HepG2 (cell line): ENCODE data around the gene NDUFS4. TPM values are rescaled to one million over a fixed set of nuclear protein-coding genes. Genes with fewer than 3 reads are reported as not detected.

ENCODE experiments used
- ARHGAP35 ChIP-seq: sonication (generic); formaldehyde crosslinking; IDR thresholded peaks from 2 replicates; pipeline ENCODE4 v1.9.0; 2022; ENCODE audit warnings: mild to moderate bottlenecking, inconsistent platforms, moderate library complexity, missing genetic modification reagents, borderline replicate concordance
- ATRX ChIP-seq: sonication (generic); formaldehyde crosslinking; IDR thresholded peaks from 2 replicates; pipeline ENCODE4 v1.4.0; 2020; ENCODE audit warnings: missing genetic modification reagents, borderline replicate concordance
- BHLHE40 ChIP-seq: IDR thresholded peaks from 2 replicates; pipeline ENCODE4 v1.6.1; 2011; ENCODE audit warnings: low read length, improper control_type of control experiment
- CENPT ChIP-seq: sonication (generic); formaldehyde crosslinking; IDR thresholded peaks from 2 replicates; pipeline ENCODE4 v1.8.0; 2022; ENCODE audit warnings: low read depth, mild to moderate bottlenecking, moderate library complexity, missing genetic modification reagents
- IKZF5 ChIP-seq: IDR thresholded peaks from 2 replicates; pipeline ENCODE4 v1.6.1; 2018; ENCODE audit warnings: missing genetic modification reagents, mild to moderate bottlenecking, missing compliant biosample characterization
- IRF1 ChIP-seq: sonication (generic); formaldehyde crosslinking; IDR thresholded peaks from 2 replicates; pipeline ENCODE4 v1.4.0; 2020; ENCODE audit warnings: low read depth, mild to moderate bottlenecking, missing genetic modification reagents
- JUND ChIP-seq: sonication (generic); formaldehyde crosslinking; IDR thresholded peaks from 2 replicates; pipeline ENCODE4 v1.8.0; 2022; ENCODE audit warnings: mild to moderate bottlenecking, missing genetic modification reagents
- KMT2B ChIP-seq: IDR thresholded peaks from 2 replicates; pipeline ENCODE4 v1.6.1; 2016; ENCODE audit warnings: missing genetic modification reagents, missing compliant biosample characterization
- MIER2 ChIP-seq: IDR thresholded peaks from 2 replicates; pipeline ENCODE4 v1.6.1; 2016; ENCODE audit warnings: missing biosample characterization, missing genetic modification reagents
- MYC ChIP-seq: sonication (generic); formaldehyde crosslinking; IDR thresholded peaks from 2 replicates; pipeline ENCODE4 v1.9.0; 2021; ENCODE audit warnings: missing genetic modification reagents, borderline replicate concordance
- NCOA5 ChIP-seq: sonication (generic); formaldehyde crosslinking; IDR thresholded peaks from 2 replicates; pipeline ENCODE4 v1.4.0; 2020; ENCODE audit warnings: missing genetic modification reagents
- NR1H2 ChIP-seq: sonication (generic); formaldehyde crosslinking; IDR thresholded peaks from 2 replicates; pipeline ENCODE4 v1.8.1; 2022; ENCODE audit warnings: low read depth, missing genetic modification reagents, borderline replicate concordance
- REPIN1 ChIP-seq: sonication (generic); formaldehyde crosslinking; IDR thresholded peaks from 2 replicates; pipeline ENCODE4 v1.8.0; 2022; ENCODE audit warnings: missing genetic modification reagents, low read depth, mild to moderate bottlenecking, borderline replicate concordance
- ZFP90 ChIP-seq: sonication (generic); formaldehyde crosslinking; IDR thresholded peaks from 2 replicates; pipeline ENCODE4 v1.8.0; 2022; ENCODE audit warnings: missing genetic modification reagents, mild to moderate bottlenecking, inconsistent platforms, borderline replicate concordance
- ZNF335 ChIP-seq: sonication (generic); formaldehyde crosslinking; IDR thresholded peaks from 2 replicates; pipeline ENCODE4 v1.4.0; 2020; ENCODE audit warnings: missing genetic modification reagents
- ZNF432 ChIP-seq: sonication (generic); formaldehyde crosslinking; IDR thresholded peaks from 2 replicates; pipeline ENCODE4 v1.5.0; 2020; ENCODE audit warnings: missing genetic modification reagents, mild to moderate bottlenecking, borderline replicate concordance
- ZNF720 ChIP-seq: sonication (generic); formaldehyde crosslinking; IDR thresholded peaks from 2 replicates; pipeline ENCODE4 v1.4.0; 2020; ENCODE audit warnings: missing genetic modification reagents
- polyA plus RNA-seq, 8 experiments: library from polyadenylated mRNA; depleted of rRNA in 3 of 8; stranded (reverse) in 7 of 8; unstranded in 1 of 8; fragments of >200 nt; fragmentation: Illumina TruSeq in 4 of 8; extraction: Trizol in 4 of 8; gene quantifications; 2 replicates each; pipeline versions ENCODE4 v1.2.1 to v1.2.3, GENCODE V29; 2011 to 2016; ENCODE audit warnings: low read depth in 4 of 8, missing spikeins in 1 of 8, mixed read lengths in 1 of 8; ENCODE audit not compliant: insufficient read depth in 1 of 8
- total RNA-seq, 5 experiments: library from RNA; depleted of rRNA; stranded (reverse); fragments of >200 nt; fragmentation: Illumina TruSeq; extraction: Trizol; gene quantifications; 2 replicates each; pipeline ENCODE4 v1.2.3, GENCODE V29; 2016; ENCODE audit warnings: low read depth in 1 of 5
- TF ChIP-seq, protein P1 (sequence below): sonication (generic); formaldehyde crosslinking; IDR thresholded peaks from 2 replicates; pipeline ENCODE4 v1.4.0; 2020; ENCODE audit warnings: missing genetic modification reagents, mild to moderate bottlenecking, borderline replicate concordance
- TF ChIP-seq, protein P2 (sequence below): IDR thresholded peaks from 2 replicates; pipeline ENCODE4 v1.6.1; 2016; ENCODE audit warnings: missing genetic modification reagents, missing compliant biosample characterization
- TF ChIP-seq, protein P3 (sequence below): sonication (generic); formaldehyde crosslinking; IDR thresholded peaks from 2 replicates; pipeline ENCODE4 v1.9.0; 2021; ENCODE audit warnings: missing genetic modification reagents, borderline replicate concordance
- TF ChIP-seq, protein P4 (sequence below): sonication (generic); formaldehyde crosslinking; conservative IDR thresholded peaks from 2 replicates; pipeline ENCODE4 v1.8.0; 2022; ENCODE audit warnings: low read depth, missing genetic modification reagents

Gene NDUFS4
- total and polyA plus RNA-seq, 2 of the 13 experiments (the other 11 are each of a cell fraction or from before 2014, with no cell fraction given) = 121 to 126 TPM

DNA sequence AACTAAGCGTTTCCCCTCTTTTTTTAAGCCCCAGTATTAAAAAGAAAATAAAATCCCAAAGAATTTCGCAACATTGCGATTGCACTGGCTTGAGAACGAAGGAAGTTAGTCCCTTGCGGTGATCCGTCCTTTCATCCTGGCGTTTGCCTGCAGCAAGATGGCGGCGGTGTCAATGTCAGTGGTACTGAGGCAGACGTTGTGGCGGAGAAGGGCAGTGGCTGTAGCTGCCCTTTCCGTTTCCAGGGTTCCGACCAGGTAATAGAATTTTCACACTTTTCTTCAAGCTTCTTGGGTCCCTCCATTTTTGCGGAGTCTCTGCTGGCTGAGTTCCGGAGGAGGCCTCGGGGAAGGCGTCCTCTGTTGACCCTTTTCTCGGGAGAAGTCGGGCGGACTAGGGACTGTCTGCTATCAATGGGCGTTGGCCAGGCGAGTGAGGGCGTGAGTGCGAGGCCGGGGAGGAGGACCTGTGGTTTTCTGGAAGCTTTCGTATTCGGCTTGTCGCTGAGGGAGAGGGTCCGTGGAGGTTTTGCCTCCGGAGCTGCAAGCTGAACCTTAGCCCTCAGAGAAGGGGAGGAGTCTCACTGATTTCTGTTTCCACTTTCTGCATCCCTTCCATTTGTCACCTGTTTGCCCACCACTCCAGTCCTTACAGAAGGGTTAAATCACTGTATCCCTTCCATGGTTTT lies at the start of gene NDUFS4 (continued):
- TF ChIP-seq, protein P1, sequence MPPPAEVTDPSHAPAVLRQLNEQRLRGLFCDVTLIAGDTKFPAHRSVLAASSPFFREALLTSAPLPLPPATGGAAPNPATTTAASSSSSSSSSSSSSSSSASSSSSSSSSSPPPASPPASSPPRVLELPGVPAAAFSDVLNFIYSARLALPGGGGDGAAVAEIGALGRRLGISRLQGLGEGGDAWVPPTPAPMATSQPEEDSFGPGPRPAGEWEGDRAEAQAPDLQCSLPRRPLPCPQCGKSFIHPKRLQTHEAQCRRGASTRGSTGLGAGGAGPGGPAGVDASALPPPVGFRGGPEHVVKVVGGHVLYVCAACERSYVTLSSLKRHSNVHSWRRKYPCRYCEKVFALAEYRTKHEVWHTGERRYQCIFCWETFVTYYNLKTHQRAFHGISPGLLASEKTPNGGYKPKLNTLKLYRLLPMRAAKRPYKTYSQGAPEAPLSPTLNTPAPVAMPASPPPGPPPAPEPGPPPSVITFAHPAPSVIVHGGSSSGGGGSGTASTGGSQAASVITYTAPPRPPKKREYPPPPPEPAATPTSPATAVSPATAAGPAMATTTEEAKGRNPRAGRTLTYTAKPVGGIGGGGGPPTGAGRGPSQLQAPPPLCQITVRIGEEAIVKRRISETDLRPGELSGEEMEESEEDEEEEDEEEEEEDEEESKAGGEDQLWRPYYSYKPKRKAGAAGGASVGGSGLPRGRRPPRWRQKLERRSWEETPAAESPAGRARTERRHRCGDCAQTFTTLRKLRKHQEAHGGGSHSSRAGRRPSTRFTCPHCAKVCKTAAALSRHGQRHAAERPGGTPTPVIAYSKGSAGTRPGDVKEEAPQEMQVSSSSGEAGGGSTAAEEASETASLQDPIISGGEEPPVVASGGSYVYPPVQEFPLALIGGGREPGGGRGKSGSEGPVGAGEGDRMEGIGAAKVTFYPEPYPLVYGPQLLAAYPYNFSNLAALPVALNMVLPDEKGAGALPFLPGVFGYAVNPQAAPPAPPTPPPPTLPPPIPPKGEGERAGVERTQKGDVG = no peak
- 0 out of 2 replicates have a peak, but pooled peaks have one; percentile 48 for TF ChIP-seq REPIN1
- TF ChIP-seq, protein P2, sequence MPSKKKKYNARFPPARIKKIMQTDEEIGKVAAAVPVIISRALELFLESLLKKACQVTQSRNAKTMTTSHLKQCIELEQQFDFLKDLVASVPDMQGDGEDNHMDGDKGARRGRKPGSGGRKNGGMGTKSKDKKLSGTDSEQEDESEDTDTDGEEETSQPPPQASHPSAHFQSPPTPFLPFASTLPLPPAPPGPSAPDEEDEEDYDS (CRISPR knock-in tag) = peak; percentile 85
- TF ChIP-seq BHLHE40 = no peak
- no peak for TF ChIP-seq ATRX (CRISPR knock-in tag)
- TF ChIP-seq KMT2B (CRISPR knock-in tag) = peak; percentile 94; the same call in 1 of the 2 replicates
- no peak for TF ChIP-seq ZNF432 (CRISPR knock-in tag)
- TF ChIP-seq IRF1 = no peak; the same call in 1 of the 2 replicates
- TF ChIP-seq NR1H2 = no peak
- TF ChIP-seq ZFP90 (CRISPR knock-in tag) = no peak
- TF ChIP-seq CENPT (CRISPR knock-in tag) = no peak
- peak; percentile 49; the same call in 1 of the 2 replicates for TF ChIP-seq MYC
- TF ChIP-seq, protein P3, sequence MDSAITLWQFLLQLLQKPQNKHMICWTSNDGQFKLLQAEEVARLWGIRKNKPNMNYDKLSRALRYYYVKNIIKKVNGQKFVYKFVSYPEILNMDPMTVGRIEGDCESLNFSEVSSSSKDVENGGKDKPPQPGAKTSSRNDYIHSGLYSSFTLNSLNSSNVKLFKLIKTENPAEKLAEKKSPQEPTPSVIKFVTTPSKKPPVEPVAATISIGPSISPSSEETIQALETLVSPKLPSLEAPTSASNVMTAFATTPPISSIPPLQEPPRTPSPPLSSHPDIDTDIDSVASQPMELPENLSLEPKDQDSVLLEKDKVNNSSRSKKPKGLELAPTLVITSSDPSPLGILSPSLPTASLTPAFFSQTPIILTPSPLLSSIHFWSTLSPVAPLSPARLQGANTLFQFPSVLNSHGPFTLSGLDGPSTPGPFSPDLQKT = no peak
- TF ChIP-seq MIER2 = peak; percentile 55; the same call in 1 of the 2 replicates
- TF ChIP-seq, protein P4, sequence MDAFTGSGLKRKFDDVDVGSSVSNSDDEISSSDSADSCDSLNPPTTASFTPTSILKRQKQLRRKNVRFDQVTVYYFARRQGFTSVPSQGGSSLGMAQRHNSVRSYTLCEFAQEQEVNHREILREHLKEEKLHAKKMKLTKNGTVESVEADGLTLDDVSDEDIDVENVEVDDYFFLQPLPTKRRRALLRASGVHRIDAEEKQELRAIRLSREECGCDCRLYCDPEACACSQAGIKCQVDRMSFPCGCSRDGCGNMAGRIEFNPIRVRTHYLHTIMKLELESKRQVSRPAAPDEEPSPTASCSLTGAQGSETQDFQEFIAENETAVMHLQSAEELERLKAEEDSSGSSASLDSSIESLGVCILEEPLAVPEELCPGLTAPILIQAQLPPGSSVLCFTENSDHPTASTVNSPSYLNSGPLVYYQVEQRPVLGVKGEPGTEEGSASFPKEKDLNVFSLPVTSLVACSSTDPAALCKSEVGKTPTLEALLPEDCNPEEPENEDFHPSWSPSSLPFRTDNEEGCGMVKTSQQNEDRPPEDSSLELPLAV (CRISPR knock-in tag) = no peak
- 0 out of 2 replicates have a peak, but pooled peaks have one; percentile 32 for TF ChIP-seq ZNF335 (CRISPR knock-in tag)
- TF ChIP-seq ZNF720 (CRISPR knock-in tag) = no peak
- TF ChIP-seq ARHGAP35 (CRISPR knock-in tag) = no peak
- 0 out of 2 replicates have a peak, but pooled peaks have one; percentile 24 for TF ChIP-seq JUND (CRISPR knock-in tag)
- no peak for TF ChIP-seq NCOA5 (CRISPR knock-in tag)
- TF ChIP-seq IKZF5 = peak; percentile 74; the same call in 1 of the 2 replicates
